Activated CD8-positive, alpha-beta memory T cell treated with anti-CD3 and anti-CD28 coated beads for 48 hours (primary cell): Measurements from ENCODE around the gene BICD1.
"Not testable (repeated sequence)": the region's sequence is repeated elsewhere in the genome, so short reads cannot be mapped to it uniquely, and the experiment has no call there.

ENCODE experiments used
- DNase-seq, 3 experiments: peaks; one replicate each; pipeline ENCODE4 v3.0.0-alpha.2; 2020; ENCODE audit warnings: low read depth in 2 of 3, low spot score in 2 of 3

The BICD1 gene

GRCh38 chr12:32187127-32187526 is 80.5 kb downstream of the BICD1 start:
- DNase-seq: not testable (repeated sequence)

DNA sequence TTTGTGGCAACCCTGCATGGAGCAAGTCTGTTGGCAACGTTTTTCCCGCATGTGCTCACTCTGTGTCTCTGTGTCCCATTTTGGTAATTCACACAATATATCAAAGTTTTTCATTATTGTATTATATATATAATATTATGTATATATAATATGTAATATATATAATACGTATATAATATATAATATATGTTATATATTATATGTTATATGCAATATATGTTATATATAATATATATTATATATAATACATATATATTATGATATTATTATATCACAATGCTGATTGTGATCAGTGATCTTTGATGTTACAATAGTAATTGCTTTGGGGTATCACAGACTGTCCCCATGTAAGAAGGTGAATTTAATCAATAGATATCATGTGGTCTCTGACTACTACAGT is 84.8 kb downstream of the BICD1 start:
- no peak for DNase-seq

- no peak for DNase-seq
Observed at GRCh38 chr12:32196250-32197198, 89.9 kb downstream of the BICD1 start.

- DNase-seq: no peak
Observed at GRCh38 chr12:32197421-32197820, 90.8 kb downstream of the BICD1 start.

- DNase-seq: no peak
Observed at GRCh38 chr12:32198555-32198954, 91.9 kb downstream of the BICD1 start.

GRCh38 chr12:32201096-32201495 is 94.4 kb downstream of the BICD1 start:
- no peak for DNase-seq

DNA sequence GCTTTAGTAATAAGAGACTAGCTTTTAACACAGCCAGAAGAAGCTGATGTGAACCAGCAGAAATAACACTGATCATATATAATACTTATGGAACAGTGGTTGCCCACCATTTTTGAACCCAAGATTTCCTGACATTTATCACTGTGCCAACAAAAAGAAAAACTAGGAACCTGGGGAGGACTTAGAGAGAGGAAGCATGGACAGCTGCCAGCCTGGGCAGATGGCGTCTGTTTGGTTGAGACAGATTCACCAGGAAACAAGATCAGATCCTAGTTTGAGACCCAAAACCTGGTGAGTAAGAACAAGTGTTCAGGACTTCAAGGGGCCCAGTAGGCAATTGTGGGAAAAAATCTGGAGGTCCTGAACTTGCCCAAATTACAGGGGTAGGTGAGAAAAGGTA is 95.3 kb downstream of the BICD1 start:
- no peak for DNase-seq

GRCh38 chr12:32205731-32206130 is 99.1 kb downstream of the BICD1 start:
- no peak for DNase-seq

GRCh38 chr12:32208355-32208754 is 101.7 kb downstream of the BICD1 start:
- no peak for DNase-seq

DNA sequence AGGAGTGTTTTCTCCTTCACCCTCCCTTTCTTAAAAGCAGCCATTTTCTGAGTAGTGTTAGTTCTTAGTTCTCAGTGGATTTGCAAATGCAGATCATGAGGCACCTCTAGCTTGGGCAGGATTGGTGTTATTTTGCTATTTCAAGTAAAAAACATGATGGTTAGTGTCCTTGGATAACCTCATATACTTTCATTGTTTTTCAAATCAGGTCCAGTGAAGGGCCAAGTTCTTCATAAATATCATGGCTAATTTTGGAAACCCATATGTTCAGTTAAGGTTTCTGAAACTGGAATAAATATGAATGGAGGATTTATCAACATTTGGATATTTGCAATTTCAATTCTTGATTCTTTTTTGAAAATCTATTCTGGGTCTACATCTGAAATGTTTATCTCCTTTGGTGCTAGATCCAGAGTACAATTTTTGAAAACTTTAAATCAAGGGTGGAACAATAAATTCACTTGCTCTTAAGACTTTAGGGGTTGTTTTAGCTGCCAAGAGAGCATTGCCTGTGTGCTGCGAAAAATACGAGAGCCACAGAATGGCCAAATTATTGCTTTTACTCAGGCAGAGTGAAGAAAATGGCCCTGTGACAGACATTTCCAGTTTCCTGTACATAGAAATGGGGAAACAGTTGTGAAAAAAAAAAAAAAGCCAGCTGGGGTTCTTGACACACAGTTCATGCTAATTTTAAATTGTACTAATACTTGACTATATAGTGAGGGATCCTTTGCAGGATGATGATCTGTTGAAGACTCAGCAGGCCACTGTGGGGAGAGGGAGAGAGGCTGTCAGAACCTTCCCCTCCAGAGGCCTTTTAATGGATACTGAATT is 104.6 kb downstream of the BICD1 start:
- DNase-seq: no peak

DNA sequence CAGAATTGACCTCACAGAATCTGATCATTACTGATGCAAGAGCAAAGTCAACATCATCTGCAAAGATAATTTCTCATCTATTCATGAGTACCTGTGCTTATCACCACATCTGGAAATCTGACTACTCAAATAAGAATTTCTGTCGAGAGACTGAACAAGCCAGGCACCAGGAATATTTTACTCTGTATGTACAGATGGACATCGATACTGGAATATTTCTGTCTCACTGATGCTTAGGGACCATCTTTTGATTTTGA is 105.2 kb downstream of the BICD1 start:
- DNase-seq: no peak

DNA sequence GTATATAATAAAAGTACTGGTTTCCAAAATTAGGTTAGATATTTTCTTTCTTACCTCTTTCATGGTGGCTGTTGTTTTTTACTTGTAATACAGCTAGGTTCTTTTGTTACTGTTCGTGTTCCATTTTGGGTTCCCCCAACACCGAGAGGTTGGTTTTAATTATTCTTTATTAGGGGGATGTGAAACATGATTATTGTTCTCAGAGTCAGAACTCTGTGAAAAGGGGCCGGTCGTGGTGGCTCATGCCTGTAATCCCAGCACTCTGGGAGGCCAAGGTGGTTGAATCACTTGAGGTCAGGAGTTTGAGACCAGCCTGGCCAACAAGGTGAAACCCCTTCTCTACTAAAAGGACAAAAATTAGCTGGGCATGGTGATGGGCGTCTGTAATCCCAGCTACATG is 108.1 kb downstream of the BICD1 start:
- DNase-seq: no peak

DNA sequence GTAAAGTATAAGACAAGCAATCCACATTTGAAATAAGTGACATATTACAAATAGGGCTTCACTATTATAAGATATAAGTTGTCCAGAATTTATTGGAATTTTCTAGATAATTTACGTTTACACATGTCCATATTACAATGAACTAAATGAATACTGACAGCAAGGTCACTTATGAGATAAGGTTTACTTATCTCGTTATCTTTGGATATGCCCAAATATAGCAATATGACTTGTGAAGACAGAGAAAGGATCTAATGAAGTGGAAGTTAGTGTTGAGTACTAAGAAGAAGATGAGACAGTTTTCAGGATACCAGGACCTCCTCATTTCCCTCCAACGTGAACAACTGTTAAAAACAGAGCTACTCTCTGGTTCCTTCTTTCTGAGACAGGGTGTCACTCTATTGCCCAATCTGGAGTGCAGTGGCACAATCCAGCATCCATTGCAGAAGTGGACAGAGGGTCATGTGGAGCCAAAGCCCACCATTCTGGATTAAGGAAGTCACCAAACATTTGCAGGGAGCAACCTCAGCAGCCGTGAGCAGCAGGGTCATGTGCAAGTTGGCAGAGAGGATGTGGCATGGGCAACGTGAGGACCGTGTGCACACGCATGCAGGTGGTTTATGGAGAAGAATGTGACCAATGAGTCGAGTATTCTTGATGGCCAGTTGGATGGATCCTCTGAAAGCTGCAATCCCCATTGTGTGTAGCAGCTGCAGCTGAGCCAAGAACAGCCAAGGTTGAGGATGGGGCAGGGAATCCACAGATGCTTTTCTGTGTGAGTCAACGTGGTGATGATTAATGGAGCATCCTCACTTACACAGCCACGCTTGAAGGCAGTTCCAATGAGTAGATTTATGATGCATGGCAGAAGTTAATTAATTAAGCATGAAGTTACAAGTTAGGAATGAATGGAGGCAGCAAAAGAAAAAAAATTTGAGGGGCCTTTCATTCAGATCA is 111.0 kb downstream of the BICD1 start:
- no peak for DNase-seq

- DNase-seq: no peak
Observed at GRCh38 chr12:32223941-32224340, 117.3 kb downstream of the BICD1 start.

DNA sequence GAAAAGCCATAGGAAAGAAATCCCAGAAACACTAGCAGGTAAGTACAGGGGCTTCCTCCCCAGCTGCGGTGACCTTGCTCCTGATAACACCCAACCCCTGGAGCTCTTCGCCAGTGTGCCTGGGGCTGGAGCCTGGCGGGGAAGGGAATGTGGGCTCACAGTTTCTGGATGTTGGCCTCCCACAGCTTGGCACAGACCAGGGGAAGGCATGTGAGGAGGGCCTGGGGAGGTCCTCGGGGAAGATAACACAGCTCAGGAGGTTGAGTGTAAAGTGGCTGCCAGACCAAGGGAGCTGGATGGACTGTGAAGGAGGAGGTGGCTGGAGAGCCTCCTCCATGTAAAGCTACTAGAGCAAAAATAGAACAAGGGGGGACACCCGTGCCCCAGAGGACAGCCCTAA is 120.1 kb downstream of the BICD1 start:
- no peak for DNase-seq

GRCh38 chr12:32229971-32230612 is 123.4 kb downstream of the BICD1 start:
- no peak for DNase-seq

DNA sequence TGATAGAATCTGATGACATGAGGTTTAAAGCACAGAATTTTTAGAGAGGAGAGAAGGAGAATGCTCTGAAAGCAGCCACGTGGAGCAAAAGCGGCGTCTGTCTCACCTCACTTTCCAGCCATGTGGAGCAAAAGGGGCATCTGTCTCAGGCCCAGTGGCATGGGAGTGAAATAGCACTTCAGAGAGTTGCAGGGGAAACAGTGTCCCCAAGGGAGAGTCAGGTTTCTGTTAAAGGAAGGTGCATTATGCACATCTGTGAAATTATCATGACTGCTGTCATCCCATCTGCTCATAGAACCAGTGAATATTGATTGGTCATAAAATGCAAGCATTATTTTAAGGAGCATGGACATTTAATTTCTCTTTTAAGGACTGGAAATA is 124.0 kb downstream of the BICD1 start:
- no peak for DNase-seq

DNA sequence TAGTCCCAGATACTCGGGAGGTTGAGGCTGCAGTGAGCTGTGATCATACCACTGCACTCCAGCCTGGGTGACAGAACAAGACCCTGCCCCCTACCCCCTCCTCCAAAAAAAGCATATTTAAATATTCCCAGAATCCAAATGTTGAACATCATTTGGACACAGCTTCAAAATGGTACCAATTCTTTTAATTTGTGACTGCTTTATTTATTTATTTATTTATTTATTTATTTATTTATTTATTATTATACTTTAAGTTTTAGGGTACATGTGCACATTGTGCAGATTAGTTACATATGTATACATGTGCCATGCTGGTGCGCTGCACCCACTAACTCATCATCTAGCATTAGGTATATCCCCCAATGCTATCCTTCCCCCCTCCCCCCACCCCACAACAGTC is 124.7 kb downstream of the BICD1 start:
- DNase-seq: not testable (repeated sequence)

- DNase-seq: no peak
Observed at GRCh38 chr12:32233568-32233967, 126.9 kb downstream of the BICD1 start.

GRCh38 chr12:32235251-32235650 is 128.6 kb downstream of the BICD1 start:
- no peak for DNase-seq

DNA sequence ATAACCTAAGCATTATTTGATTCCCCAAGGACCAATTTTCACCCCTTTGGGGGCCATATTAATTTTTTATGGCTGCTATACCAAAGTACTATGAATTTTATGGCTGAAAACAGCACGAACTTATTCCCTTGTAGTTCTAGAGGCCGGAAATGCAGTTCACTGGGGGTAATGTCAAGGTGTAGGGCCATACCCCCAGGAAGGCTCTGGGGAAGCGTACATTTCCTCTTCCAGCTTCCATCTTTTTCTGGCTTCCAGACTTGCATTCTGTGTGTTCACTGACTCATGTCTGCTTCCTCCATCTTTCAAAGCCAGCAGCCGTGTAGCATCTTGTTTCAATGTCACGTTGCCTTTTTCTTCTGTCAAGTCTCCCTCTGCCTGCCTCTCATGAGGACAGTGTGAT is 133.5 kb downstream of the BICD1 start:
- DNase-seq: no peak
